HepG2 (cell line): ENCODE data around the gene VAPB. TPM values are rescaled to one million over a fixed set of nuclear protein-coding genes. Genes with fewer than 3 reads are reported as not detected.
A peak's percentile ranks its signal among the peaks of the same experiment; 100 is the strongest.

ENCODE experiments used
- DBP ChIP-seq: sonication (generic); formaldehyde crosslinking; IDR thresholded peaks from 2 replicates; pipeline ENCODE4 v1.4.0; 2020; ENCODE audit warnings: missing genetic modification reagents; ENCODE audit errors: not compliant biosample characterization
- ELF3 ChIP-seq: IDR thresholded peaks from 2 replicates; pipeline ENCODE4 v1.6.1; 2016; ENCODE audit warnings: missing genetic modification reagents, missing compliant biosample characterization
- ESRRA ChIP-seq: sonication (generic); formaldehyde crosslinking; IDR thresholded peaks from 2 replicates; pipeline ENCODE4 v1.5.1; 2020; ENCODE audit warnings: mild to moderate bottlenecking, low read depth, missing genetic modification reagents
- GATAD2A ChIP-seq: IDR thresholded peaks from 2 replicates; pipeline ENCODE4 v1.6.1; 2016
- MEIS1 ChIP-seq: sonication (generic); formaldehyde crosslinking; IDR thresholded peaks from 2 replicates; pipeline ENCODE4 v1.9.0; 2021; ENCODE audit warnings: mild to moderate bottlenecking, missing genetic modification reagents, moderate library complexity, borderline replicate concordance
- MTA1 ChIP-seq: sonication (generic); formaldehyde crosslinking; IDR thresholded peaks from 2 replicates; pipeline ENCODE4 v1.4.0; 2020; ENCODE audit warnings: missing genetic modification reagents, mild to moderate bottlenecking, borderline replicate concordance
- NFKB2 ChIP-seq: sonication (generic); formaldehyde crosslinking; IDR thresholded peaks from 2 replicates; pipeline ENCODE4 v1.4.0; 2020; ENCODE audit warnings: missing genetic modification reagents, borderline replicate concordance
- NFKBIZ ChIP-seq: IDR thresholded peaks from 2 replicates; pipeline ENCODE4 v1.6.1; 2018; ENCODE audit warnings: missing genetic modification reagents, missing compliant biosample characterization
- NFYC ChIP-seq: IDR thresholded peaks from 2 replicates; pipeline ENCODE4 v1.6.1; 2016; ENCODE audit warnings: missing genetic modification reagents, missing compliant biosample characterization
- PHF21A ChIP-seq: sonication (generic); formaldehyde crosslinking; IDR thresholded peaks from 2 replicates; pipeline ENCODE4 v1.5.0; 2020; ENCODE audit warnings: mild to moderate bottlenecking, missing genetic modification reagents
- POLR2G ChIP-seq: fragments of 200-400 bp; formaldehyde crosslinking; IDR thresholded peaks from 2 replicates; pipeline ENCODE4 v1.6.1; 2018; ENCODE audit warnings: mild to moderate bottlenecking, low read depth, low read length, moderate library complexity
- SPEN ChIP-seq: sonication (generic); formaldehyde crosslinking; IDR thresholded peaks from 2 replicates; pipeline ENCODE4 v1.5.1; 2020; ENCODE audit warnings: low read depth, mild to moderate bottlenecking, missing genetic modification reagents
- ZHX2 ChIP-seq, 2 experiments: sonication (generic) in 1 of 2; formaldehyde crosslinking in 1 of 2; IDR thresholded peaks; 2 replicates each; pipeline versions ENCODE4 v1.6.1 to v1.9.0; 2014 to 2022; ENCODE audit warnings: antibody characterized with exemption in 1 of 2, borderline replicate concordance in 1 of 2, inconsistent platforms in 1 of 2, low read depth in 1 of 2, missing genetic modification reagents in 1 of 2
- ZNF552 ChIP-seq: sonication (generic); formaldehyde crosslinking; IDR thresholded peaks from 2 replicates; pipeline ENCODE4 v1.9.0; 2022; ENCODE audit warnings: missing genetic modification reagents, mild to moderate bottlenecking, borderline replicate concordance
- ZNF790 ChIP-seq: sonication (generic); formaldehyde crosslinking; IDR thresholded peaks from 2 replicates; pipeline ENCODE4 v1.8.0; 2022; ENCODE audit warnings: missing genetic modification reagents, mild to moderate bottlenecking, borderline replicate concordance
- ZSCAN25 ChIP-seq: sonication (generic); formaldehyde crosslinking; IDR thresholded peaks from 2 replicates; pipeline ENCODE4 v1.8.0; 2022; ENCODE audit warnings: mild to moderate bottlenecking, missing genetic modification reagents
- polyA plus RNA-seq, 8 experiments: library from polyadenylated mRNA; depleted of rRNA in 3 of 8; stranded (reverse) in 7 of 8; unstranded in 1 of 8; fragments of >200 nt; fragmentation: Illumina TruSeq in 4 of 8; extraction: Trizol in 4 of 8; gene quantifications; 2 replicates each; pipeline versions ENCODE4 v1.2.1 to v1.2.3, GENCODE V29; 2011 to 2016; ENCODE audit warnings: low read depth in 4 of 8, missing spikeins in 1 of 8, mixed read lengths in 1 of 8; ENCODE audit not compliant: insufficient read depth in 1 of 8
- total RNA-seq, 5 experiments: library from RNA; depleted of rRNA; stranded (reverse); fragments of >200 nt; fragmentation: Illumina TruSeq; extraction: Trizol; gene quantifications; 2 replicates each; pipeline ENCODE4 v1.2.3, GENCODE V29; 2016; ENCODE audit warnings: low read depth in 1 of 5
- TF ChIP-seq, protein P1 (sequence below): sonication (generic); formaldehyde crosslinking; IDR thresholded peaks from 2 replicates; pipeline ENCODE4 v1.4.0; 2020; ENCODE audit warnings: missing genetic modification reagents, borderline replicate concordance
- TF ChIP-seq, protein P2 (sequence below): sonication (generic); formaldehyde crosslinking; IDR thresholded peaks from 2 replicates; pipeline ENCODE4 v1.4.0; 2020; ENCODE audit warnings: missing genetic modification reagents

The VAPB gene
- total and polyA plus RNA-seq, 2 of the 13 experiments (the other 11 are each of a cell fraction or from before 2014, with no cell fraction given) = 18.6 to 48.5 TPM

DNA sequence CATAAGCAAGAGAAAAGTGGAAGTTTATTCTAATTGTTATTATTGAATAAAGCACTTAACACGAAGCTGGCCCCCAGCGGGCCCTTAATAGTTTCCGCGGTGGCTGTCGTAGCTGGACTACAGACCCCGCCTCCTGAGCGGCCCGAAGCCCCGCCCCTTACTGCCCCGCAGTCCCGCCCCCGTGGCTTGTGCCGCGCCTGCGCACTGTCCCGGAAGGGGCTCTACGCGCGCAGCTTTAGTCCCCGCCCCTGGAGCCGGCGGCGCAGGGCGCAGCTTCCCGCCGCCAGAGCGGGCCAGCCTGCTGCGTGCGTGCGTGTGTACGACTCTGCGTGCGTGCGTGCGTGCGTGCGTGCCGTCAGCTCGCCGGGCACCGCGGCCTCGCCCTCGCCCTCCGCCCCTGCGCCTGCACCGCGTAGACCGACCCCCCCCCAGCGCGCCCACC is at the start of gene VAPB (continued):
- TF ChIP-seq ZHX2 (IDR thresholded peaks at IDR 0.05; ENCODE audit: low read depth) (peak; percentile 61; the same call in 1 of the 2 replicates), ZHX2 (CRISPR knock-in tag; IDR thresholded peaks at IDR 0.05; ENCODE audit: borderline replicate concordance) (no peak), ZSCAN25 (peak; percentile 80; the same call in 1 of the 2 replicates), MTA1 (CRISPR knock-in tag) (peak; percentile 84; the same call in 1 of the 2 replicates), NFKBIZ (CRISPR knock-in tag) (no peak), ELF3 (peak; percentile 47; the same call in 1 of the 2 replicates), ESRRA (CRISPR knock-in tag) (peak; percentile 54; the same call in 1 of the 2 replicates), POLR2G (peak; percentile 76), DBP (CRISPR knock-in tag) (peak; percentile 25), NFYC (CRISPR knock-in tag) (0 out of 2 replicates have a peak, but pooled peaks have one; percentile 9), ZNF552 (peak; percentile 59; the same call in 1 of the 2 replicates), ZNF790 (no peak), SPEN (CRISPR knock-in tag) (peak; percentile 100), MEIS1 (CRISPR knock-in tag) (peak; percentile 67; the same call in 1 of the 2 replicates), GATAD2A (CRISPR knock-in tag) (no peak), NFKB2 (0 out of 2 replicates have a peak, but pooled peaks have one; percentile 72), PHF21A (CRISPR knock-in tag) (0 out of 2 replicates have a peak, but pooled peaks have one; percentile 38)
- TF ChIP-seq, protein P1, sequence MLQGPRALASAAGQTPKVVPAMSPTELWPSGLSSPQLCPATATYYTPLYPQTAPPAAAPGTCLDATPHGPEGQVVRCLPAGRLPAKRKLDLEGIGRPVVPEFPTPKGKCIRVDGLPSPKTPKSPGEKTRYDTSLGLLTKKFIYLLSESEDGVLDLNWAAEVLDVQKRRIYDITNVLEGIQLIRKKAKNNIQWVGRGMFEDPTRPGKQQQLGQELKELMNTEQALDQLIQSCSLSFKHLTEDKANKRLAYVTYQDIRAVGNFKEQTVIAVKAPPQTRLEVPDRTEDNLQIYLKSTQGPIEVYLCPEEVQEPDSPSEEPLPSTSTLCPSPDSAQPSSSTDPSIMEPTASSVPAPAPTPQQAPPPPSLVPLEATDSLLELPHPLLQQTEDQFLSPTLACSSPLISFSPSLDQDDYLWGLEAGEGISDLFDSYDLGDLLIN (CRISPR knock-in tag) = peak; percentile 80; the same call in 1 of the 2 replicates
- TF ChIP-seq, protein P2, sequence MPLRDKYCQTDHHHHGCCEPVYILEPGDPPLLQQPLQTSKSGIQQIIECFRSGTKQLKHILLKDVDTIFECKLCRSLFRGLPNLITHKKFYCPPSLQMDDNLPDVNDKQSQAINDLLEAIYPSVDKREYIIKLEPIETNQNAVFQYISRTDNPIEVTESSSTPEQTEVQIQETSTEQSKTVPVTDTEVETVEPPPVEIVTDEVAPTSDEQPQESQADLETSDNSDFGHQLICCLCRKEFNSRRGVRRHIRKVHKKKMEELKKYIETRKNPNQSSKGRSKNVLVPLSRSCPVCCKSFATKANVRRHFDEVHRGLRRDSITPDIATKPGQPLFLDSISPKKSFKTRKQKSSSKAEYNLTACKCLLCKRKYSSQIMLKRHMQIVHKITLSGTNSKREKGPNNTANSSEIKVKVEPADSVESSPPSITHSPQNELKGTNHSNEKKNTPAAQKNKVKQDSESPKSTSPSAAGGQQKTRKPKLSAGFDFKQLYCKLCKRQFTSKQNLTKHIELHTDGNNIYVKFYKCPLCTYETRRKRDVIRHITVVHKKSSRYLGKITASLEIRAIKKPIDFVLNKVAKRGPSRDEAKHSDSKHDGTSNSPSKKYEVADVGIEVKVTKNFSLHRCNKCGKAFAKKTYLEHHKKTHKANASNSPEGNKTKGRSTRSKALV (CRISPR knock-in tag) = peak; percentile 55; the same call in 1 of the 2 replicates
